ENCODE data around the gene LEFTY1.

DNA sequence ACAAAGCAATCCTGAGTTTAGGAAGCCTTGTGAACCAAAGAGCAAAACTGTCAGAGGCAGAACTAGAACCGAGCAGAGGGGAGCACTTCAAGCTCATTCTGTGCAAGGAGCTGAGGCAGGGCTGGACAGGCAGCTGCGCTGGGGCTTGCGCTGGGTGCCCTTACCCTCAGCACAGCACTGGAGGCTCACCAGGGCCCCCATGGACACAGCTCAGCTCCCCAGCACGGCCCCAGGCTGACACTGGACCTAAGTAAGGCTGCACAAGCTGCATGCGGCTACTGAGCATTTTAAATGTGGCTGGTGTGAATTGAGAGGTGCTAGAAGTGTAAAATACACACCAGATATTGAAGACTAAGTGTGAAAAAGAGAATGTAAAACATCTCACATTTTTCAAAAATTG, 28.8 kb downstream of the LEFTY1 start:
- TF ChIP-seq CTCF (conservative IDR thresholded peaks at IDR 0.05; ENCODE audit: low read length) (no peak), EZH2phosphoT487 (IDR thresholded peaks at IDR 0.05; ENCODE audit: borderline replicate concordance, low read depth, low read length) (no peak)

Data from OCI-LY7 (cell line).